ENCODE data around the gene OR2W1. TPM values are rescaled to one million over a fixed set of nuclear protein-coding genes. Genes with fewer than 3 reads are reported as not detected.

Gene OR2W1
- total RNA-seq, 1 experiment from 2014 or later = not detected

GRCh38 chr6:29071831-29072723, 27.1 kb upstream of the OR2W1 start:
- no peak for TF ChIP-seq POLR2AphosphoS5 (IDR thresholded peaks at IDR 0.05; ENCODE audit: low read depth, low read length)
- TF ChIP-seq CTCF (IDR thresholded peaks at IDR 0.05) = peak; percentile 84
- Histone ChIP-seq H3K36me3 (ENCODE audit: control insufficient read depth, insufficient read depth, low read length) (no peaks in the 10 kb centered on the region), H3K4me1 (ENCODE audit: control insufficient read depth, insufficient read depth, low read length) (no peaks in the 10 kb centered on the region; the same call in 1 of the 2 replicates), H3K27ac (ENCODE audit: low read length) (no peak overlapping the region), H3K9me3 (ENCODE audit: control insufficient read depth, insufficient read depth, low read depth, low read length) (no peaks in the 10 kb centered on the region), H3K27me3 (ENCODE audit: control insufficient read depth, insufficient read depth, low read length) (peaks cover 7% of the 10 kb centered on the region), H3K4me3 (ENCODE audit: low read depth in 2 of 2, low read length in 2 of 2) (no peak overlapping the region)
- ChIA-PET POLR2A (no interaction called here), CTCF (no interaction called here)
- no TSS peak for BruUV-seq (replicated peaks)
- in situ Hi-C loops (cut with HindIII; ENCODE audit: low pct_unique_long_range_greater_than_20kb, low sequenced_read_pairs) = no loop called here
- ATAC-seq = peak; percentile 91
- intact Hi-C loops (cut with micrococcal nuclease; ENCODE audit: unreplicated experiment) = no loop called here
- DNase-seq (ENCODE audit: low read depth, low spot score) = peak; percentile 20

- intact Hi-C loops (cut with micrococcal nuclease; ENCODE audit: unreplicated experiment) (no loop called here), in situ Hi-C loops (cut with HindIII; ENCODE audit: low pct_unique_long_range_greater_than_20kb, low sequenced_read_pairs) (no loop called here)
- ATAC-seq (no peak), DNase-seq (ENCODE audit: low read depth, low spot score) (no peak)
- Histone ChIP-seq H3K4me1 (ENCODE audit: control insufficient read depth, insufficient read depth, low read length) (no peaks in the 10 kb centered on the region), H3K4me3 (ENCODE audit: low read depth in 2 of 2, low read length in 2 of 2) (no peak overlapping the region), H3K27me3 (ENCODE audit: control insufficient read depth, insufficient read depth, low read length) (peaks cover 12% of the 10 kb centered on the region), H3K9me3 (ENCODE audit: control insufficient read depth, insufficient read depth, low read depth, low read length) (no peaks in the 10 kb centered on the region), H3K27ac (ENCODE audit: low read length) (no peak overlapping the region), H3K36me3 (ENCODE audit: control insufficient read depth, insufficient read depth, low read length) (no peaks in the 10 kb centered on the region)
- ChIA-PET POLR2A (no interaction called here), CTCF (no interaction called here)
- BruUV-seq (replicated peaks) = no TSS peak
- TF ChIP-seq SIN3A (IDR thresholded peaks at IDR 0.05; ENCODE audit: borderline replicate concordance, insufficient read depth, low read depth, low read length) (no peak), POLR2AphosphoS5 (IDR thresholded peaks at IDR 0.05; ENCODE audit: low read depth, low read length) (no peak), CTCF (IDR thresholded peaks at IDR 0.05) (no peak), REST (IDR thresholded peaks at IDR 0.05; ENCODE audit: insufficient read depth in 1 of 2, low read depth in 2 of 2, low read length in 1 of 2) (no peak), TCF7L2 (IDR thresholded peaks at IDR 0.05; ENCODE audit: low read depth, low read length) (no peak)
Measured at GRCh38 chr6:29051680-29052079, 6.7 kb upstream of the OR2W1 start.
